Cardiac muscle cell (in vitro differentiated cells and primary cell): ENCODE results near the gene ENPP6. TPM values are rescaled to one million over a fixed set of nuclear protein-coding genes. Genes with fewer than 3 reads are reported as not detected.

Source experiments
- DNase-seq, 2 donors: peaks; one replicate each; pipeline versions ENCODE4 v3.0.0 to v3.0.0-alpha.2; 2010 to 2017; ENCODE audit warnings: low read depth in 1 of 2, low spot score in 1 of 2
- H3K27ac ChIP-seq: fragments of 200-600 bp; sonication (generic); 2 replicates; pipeline ENCODE4 v1.5.1; 2016
- H3K27me3 ChIP-seq: fragments of 200-600 bp; sonication (generic); 2 replicates; pipeline ENCODE4 v1.6.0; 2016; ENCODE audit warnings: control low read depth
- H3K36me3 ChIP-seq: fragments of 200-600 bp; sonication (generic); 2 replicates; pipeline ENCODE4 v1.5.1; 2016; ENCODE audit warnings: control low read depth
- H3K4me1 ChIP-seq: fragments of 200-600 bp; sonication (generic); 2 replicates; pipeline ENCODE4 v1.8.1; 2017; ENCODE audit warnings: low read depth, mild to moderate bottlenecking, mixed run types
- H3K4me3 ChIP-seq: fragments of 200-600 bp; sonication (generic); 2 replicates; pipeline ENCODE4 v1.5.1; 2016; ENCODE audit warnings: mild to moderate bottlenecking
- H3K9me3 ChIP-seq: fragments of 200-600 bp; sonication (generic); 2 replicates; pipeline ENCODE4 v1.5.1; 2017; ENCODE audit warnings: low read depth, mild to moderate bottlenecking, control low read depth
- CTCF ChIP-seq: IDR thresholded peaks from 2 replicates; pipeline ENCODE4 v1.5.1; 2012; ENCODE audit warnings: low read depth, mild to moderate bottlenecking, low read length
- polyA plus RNA-seq: library from polyadenylated mRNA; unstranded; fragments of >200 nt; fragmentation: Nextera tagmentation; extraction: Ambion mirVana; gene quantifications from 2 replicates; pipeline ENCODE4 v1.2.1, GENCODE V29; 2016
- total RNA-seq: library from RNA; depleted of rRNA; stranded (reverse); fragments of >200 nt; gene quantifications from 2 replicates; pipeline ENCODE4 v1.2.3, GENCODE V29; 2016

ENPP6 gene
- total and polyA plus RNA-seq, 2 experiments from 2014 or later: not detected

DNA sequence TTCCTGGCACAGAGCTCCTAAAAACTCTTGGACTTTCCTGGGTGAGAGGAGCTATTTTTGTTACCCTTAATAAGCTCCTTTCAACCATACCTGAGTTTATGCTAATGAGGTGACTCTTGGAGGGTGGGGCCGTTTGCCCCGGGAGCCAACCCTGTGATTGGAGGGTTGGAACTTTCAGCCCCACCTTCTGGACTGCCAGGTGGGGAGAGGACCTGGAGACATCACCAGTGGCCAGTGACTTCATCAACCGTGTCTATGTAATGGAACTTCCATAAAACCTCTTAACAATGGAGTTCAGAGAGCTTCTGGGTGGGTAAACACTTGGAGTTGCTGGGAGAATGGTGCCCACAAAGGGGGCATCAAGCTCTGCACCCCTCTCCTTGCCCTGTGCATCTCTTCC is 17.9 kb upstream of the ENPP6 start:
- Histone ChIP-seq H3K4me1 (no peaks in the 10 kb centered on the region), H3K9me3 (no peaks in the 10 kb centered on the region), H3K27ac (no peak overlapping the region), H3K4me3 (no peak overlapping the region), H3K27me3 (no peaks in the 10 kb centered on the region), H3K36me3 (no peaks in the 10 kb centered on the region)
- DNase-seq: no peak
- TF ChIP-seq CTCF: no peak

- DNase-seq: no peak
- H3K4me1 ChIP-seq: no peaks in the 10 kb centered on the region
- no peaks in the 10 kb centered on the region for H3K27me3 ChIP-seq
- no peaks in the 10 kb centered on the region for H3K36me3 ChIP-seq
- TF ChIP-seq CTCF: no peak
- H3K9me3 ChIP-seq: no peaks in the 10 kb centered on the region
- H3K4me3 ChIP-seq: no peak overlapping the region
- no peak overlapping the region for H3K27ac ChIP-seq
These were observed 16.5 kb upstream of the ENPP6 start for GRCh38 chr4:184234155-184234554.

DNA sequence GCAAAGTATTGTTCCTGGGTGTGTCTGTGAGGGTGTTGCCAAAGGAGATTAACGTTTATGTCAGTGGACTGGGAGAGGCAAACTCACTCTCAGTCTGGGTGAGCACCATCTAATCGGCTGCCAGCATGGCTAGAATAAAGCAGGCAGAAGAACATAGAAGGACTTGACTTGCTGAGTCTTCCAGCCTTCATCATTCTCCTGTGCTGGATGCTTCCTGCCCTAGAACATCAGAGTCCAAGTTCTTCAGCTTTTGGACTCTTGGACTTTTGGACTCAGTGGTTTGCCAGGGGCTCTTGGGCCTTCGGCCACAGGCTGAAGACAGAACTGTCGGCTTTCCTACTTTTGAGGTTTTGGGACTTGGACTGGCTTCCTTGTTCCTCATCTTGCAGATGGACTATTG is 15.3 kb upstream of the ENPP6 start:
- H3K9me3 ChIP-seq: no peaks in the 10 kb centered on the region
- H3K4me1 ChIP-seq: no peaks in the 10 kb centered on the region
- no peak overlapping the region for H3K27ac ChIP-seq
- no peaks in the 10 kb centered on the region for H3K36me3 ChIP-seq
- TF ChIP-seq CTCF: no peak
- H3K4me3 ChIP-seq: no peak overlapping the region
- H3K27me3 ChIP-seq: no peaks in the 10 kb centered on the region
- no peak for DNase-seq

DNA sequence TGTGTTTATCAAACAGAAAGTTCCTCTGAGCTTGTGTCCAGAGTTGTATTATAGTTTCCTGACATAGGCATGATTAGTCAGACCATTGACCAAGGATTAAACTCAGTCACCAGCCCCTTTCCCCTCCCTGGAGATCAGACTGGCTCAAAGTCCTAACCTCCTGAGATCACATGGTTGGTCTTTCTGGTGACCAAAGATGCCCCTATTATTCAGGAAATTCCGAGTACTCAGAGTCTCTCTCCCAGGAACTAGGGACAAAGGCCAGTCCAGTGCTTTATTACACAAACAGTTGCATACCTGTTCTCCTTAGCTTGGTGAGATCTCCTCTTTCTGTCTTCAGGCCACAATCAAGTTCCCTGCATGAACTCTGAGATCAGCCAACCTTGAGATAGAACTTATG is 14.5 kb upstream of the ENPP6 start:
- no peak for TF ChIP-seq CTCF
- no peaks in the 10 kb centered on the region for H3K36me3 ChIP-seq
- no peak for DNase-seq
- H3K27me3 ChIP-seq: no peaks in the 10 kb centered on the region
- H3K27ac ChIP-seq: no peak overlapping the region
- H3K4me1 ChIP-seq: no peaks in the 10 kb centered on the region
- H3K9me3 ChIP-seq: no peaks in the 10 kb centered on the region
- no peak overlapping the region for H3K4me3 ChIP-seq

- no peak overlapping the region for H3K4me3 ChIP-seq
- no peaks in the 10 kb centered on the region for H3K27me3 ChIP-seq
- no peaks in the 10 kb centered on the region for H3K4me1 ChIP-seq
- no peak for TF ChIP-seq CTCF
- no peak overlapping the region for H3K27ac ChIP-seq
- DNase-seq: no peak
- no peaks in the 10 kb centered on the region for H3K9me3 ChIP-seq
- no peaks in the 10 kb centered on the region for H3K36me3 ChIP-seq
These were observed 13.9 kb upstream of the ENPP6 start for GRCh38 chr4:184231573-184231972.

DNA sequence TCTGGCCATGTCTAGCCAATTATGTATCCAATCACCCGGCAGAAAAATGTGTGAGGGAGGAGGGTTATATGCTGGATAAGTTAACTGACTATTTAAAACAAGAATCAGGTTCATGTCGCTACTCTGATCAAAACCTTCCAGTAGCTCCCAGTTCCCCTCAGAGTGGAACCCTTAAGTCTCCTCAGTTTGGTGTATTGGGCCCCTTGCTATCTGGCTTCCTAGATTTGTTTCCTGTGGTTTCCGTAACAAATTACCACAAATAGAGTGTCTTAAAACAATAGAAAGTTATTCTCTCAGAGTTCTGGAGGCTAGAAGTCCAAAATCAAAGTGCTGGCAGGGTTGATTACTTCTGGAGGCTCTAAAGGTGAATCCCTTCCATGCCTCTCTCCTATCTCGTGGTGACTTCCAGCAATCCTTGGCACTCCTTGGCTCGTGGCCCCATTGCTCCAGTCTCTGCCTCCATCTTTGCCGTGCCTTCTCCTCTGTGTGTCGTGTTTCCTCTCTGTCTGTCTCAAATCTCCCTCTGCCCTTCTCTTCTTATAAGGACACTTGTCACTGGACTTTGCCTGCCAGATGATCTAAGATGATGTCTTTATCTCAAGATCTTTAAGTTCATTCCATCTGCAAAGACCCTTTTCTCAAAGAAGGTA is 10.5 kb upstream of the ENPP6 start:
- Histone ChIP-seq H3K27ac (no peak overlapping the region), H3K36me3 (no peaks in the 10 kb centered on the region), H3K4me1 (no peaks in the 10 kb centered on the region), H3K27me3 (no peaks in the 10 kb centered on the region), H3K4me3 (no peak overlapping the region), H3K9me3 (no peaks in the 10 kb centered on the region)
- DNase-seq: no peak
- TF ChIP-seq CTCF: no peak
